Loucy (cell line): ENCODE measurements around the gene NPIPB2.

Experiments used
- CTCF ChIP-seq: fragments of 200-600 bp; sonication (generic); conservative IDR thresholded peaks from 2 replicates; pipeline ENCODE4 v1.5.1; 2014; ENCODE audit warnings: mild to moderate bottlenecking, antibody characterized with exemption, low read length
- EZH2phosphoT487 ChIP-seq: fragments of 200-600 bp; IDR thresholded peaks from 2 replicates; pipeline ENCODE4 v1.6.1; 2018; ENCODE audit warnings: antibody characterized with exemption, mild to moderate bottlenecking, moderate library complexity, borderline replicate concordance

- TF ChIP-seq CTCF, result no peak
- TF ChIP-seq EZH2phosphoT487, result no peak
Measured at GRCh38 chr16:11988258-11988978, 46.6 kb upstream of the NPIPB2 start.
